ENCODE data around the gene MVD.

The MVD gene

DNA sequence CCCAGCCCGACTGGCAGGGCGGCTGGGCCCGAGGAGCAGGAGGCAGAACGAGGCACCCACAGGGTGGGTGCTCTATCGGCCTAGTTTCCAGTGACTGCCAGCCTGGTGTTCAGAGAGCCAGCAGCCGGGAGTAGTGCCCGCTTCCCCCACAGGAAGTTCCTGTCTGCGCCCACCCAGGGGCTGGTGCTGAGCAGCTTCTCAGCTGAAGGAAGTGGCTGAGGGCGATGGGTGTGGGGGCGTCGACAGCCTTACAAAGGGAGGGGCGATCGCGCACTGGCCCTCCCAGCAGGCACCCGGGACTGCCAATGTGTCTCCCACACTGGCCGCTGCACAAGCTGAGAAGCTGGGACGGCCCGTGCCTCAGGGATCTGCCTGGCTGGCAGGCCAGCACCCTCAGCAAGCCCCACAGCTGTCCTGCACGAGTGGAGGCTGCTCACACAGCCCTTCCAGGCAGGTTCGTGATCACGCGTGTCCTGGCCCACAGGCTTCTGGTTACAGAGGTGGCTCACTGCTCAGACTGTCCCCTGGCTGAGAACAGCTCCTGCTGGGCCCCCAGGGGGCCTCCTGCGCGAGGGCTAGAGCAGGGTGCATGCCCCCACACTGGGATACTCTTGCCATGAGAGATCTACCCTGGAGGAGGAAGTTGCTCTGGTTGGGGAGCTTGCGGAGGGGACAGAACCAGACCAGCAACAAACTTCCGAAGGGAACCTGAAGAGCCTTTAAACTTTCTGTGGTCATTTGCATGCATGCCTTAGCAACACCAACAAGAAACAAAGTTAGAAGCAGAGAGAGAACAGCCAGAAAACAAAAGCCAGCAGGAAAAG lies 40.8 kb upstream of the MVD start:
- intact Hi-C loops (cut with DNase I; ENCODE audit: low total_unique reads): no loop called here
- Histone ChIP-seq H3K4me1 (peaks cover 0 to 52% (median 35%) of the 10 kb centered on the region in 4 donors), H3K36me3 (peaks cover 7 to 45% (median 9%) of the 10 kb centered on the region in 3 donors), H3K27me3 (no peaks in the 10 kb centered on the region), H3K9me3 (no peaks in the 10 kb centered on the region), H3K4me3 (peak overlapping the region in 1 of 2 donors; percentile 8), H3K27ac (peak overlapping the region in 1 of 2 donors; percentile 16)
- DNase-seq: no peak
- TF ChIP-seq, protein P1, sequence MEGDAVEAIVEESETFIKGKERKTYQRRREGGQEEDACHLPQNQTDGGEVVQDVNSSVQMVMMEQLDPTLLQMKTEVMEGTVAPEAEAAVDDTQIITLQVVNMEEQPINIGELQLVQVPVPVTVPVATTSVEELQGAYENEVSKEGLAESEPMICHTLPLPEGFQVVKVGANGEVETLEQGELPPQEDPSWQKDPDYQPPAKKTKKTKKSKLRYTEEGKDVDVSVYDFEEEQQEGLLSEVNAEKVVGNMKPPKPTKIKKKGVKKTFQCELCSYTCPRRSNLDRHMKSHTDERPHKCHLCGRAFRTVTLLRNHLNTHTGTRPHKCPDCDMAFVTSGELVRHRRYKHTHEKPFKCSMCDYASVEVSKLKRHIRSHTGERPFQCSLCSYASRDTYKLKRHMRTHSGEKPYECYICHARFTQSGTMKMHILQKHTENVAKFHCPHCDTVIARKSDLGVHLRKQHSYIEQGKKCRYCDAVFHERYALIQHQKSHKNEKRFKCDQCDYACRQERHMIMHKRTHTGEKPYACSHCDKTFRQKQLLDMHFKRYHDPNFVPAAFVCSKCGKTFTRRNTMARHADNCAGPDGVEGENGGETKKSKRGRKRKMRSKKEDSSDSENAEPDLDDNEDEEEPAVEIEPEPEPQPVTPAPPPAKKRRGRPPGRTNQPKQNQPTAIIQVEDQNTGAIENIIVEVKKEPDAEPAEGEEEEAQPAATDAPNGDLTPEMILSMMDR (IDR thresholded peaks at IDR 0.05): no peak

DNA sequence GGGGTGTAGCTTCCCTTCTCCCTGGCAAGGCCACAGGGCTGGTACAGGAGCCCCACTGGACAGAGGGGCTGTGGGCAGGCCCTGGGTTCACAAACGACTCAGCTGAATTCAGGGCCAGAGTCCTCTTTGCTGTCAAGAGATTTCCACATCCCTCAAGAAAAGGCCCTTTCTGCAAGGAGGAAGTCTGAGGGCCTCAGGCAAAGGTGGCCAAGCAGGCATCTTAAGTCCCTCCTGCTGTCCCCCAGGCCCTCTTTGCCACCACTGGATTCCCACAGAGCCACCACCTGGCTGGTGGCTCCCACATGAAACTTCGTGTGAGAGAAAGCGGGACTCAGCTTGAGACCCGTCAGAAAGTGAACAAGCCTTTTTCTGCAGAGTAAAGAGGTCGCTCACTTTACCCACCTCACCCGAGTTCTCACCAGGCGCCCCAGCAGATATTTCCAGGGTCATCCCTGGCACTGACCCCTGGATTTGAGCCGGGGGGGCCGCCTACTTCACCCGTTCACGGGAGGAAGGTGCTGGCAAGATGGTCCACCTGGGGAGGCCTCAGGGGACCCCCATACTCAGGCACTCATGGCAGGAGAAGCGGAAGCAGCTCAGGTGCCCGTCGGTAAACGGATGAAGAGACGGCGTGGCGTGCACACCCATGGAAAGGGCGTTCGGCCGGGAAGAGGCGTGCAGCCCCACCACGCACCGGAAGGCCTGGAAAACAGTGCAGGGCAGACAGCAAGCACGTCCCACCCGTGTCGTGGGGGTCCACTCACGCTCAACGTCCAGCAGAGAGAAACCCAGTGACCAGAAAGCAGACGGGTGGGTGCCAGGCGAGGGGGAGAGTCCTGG lies 39.7 kb upstream of the MVD start:
- H3K27me3 ChIP-seq: no peaks in the 10 kb centered on the region
- H3K36me3 ChIP-seq: peaks cover 13 to 56% (median 20%) of the 10 kb centered on the region in 3 donors
- no peak overlapping the region for H3K27ac ChIP-seq
- H3K4me3 ChIP-seq: peak overlapping the region in 1 of 2 donors; percentile 8
- no peaks in the 10 kb centered on the region for H3K9me3 ChIP-seq
- intact Hi-C loops (cut with DNase I; ENCODE audit: low total_unique reads): no loop called here
- peaks cover 0 to 43% (median 31%) of the 10 kb centered on the region in 4 donors for H3K4me1 ChIP-seq
- TF ChIP-seq, protein P1 (IDR thresholded peaks at IDR 0.05): no peak
- no peak for DNase-seq

DNA sequence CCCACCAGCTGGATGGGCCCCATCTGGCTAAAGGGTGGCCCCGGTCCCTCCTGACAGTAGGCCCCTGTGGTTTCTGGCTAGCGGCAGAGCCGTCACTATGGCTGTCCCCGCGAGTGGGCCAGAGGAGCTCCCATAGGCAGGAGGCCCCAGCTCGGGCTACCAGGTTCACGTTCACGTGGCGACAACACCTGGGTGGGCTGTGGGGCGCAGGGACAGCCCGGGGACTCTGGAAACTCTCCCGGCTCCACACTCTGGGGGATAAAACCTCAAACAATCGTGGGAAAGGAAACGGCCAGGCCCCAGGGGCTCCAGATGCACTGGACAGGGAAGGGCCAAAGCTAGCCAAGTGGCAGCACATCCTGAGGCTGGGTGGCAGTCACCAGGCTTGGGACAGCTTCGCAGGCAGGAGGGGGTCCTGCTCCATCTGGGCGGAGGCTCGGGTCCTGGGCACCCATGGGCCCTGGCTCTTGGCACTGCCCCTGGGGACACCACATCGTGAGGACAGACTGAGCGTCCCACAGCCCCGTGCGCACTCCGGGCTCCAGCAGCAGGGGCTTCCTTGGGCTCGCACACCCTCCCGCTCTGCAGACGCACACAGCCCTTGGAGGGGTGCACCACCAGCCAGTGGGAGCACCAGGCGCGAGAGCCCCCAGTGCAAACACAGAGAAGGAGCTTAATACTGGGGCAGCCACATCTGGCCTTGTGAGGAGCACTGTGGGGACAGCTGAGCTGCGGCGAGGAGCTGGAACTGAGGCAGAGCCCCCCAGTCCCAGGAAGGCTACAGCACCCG lies 38.9 kb upstream of the MVD start:
- H3K4me1 ChIP-seq: peaks cover 0 to 35% (median 22%) of the 10 kb centered on the region in 4 donors
- H3K9me3 ChIP-seq: no peaks in the 10 kb centered on the region
- H3K27ac ChIP-seq: no peak overlapping the region
- H3K4me3 ChIP-seq: no peak overlapping the region
- H3K27me3 ChIP-seq: no peaks in the 10 kb centered on the region
- DNase-seq: no peak
- peaks cover 20 to 64% (median 28%) of the 10 kb centered on the region in 3 donors for H3K36me3 ChIP-seq
- TF ChIP-seq, protein P1 (IDR thresholded peaks at IDR 0.05): no peak
- intact Hi-C loops (cut with DNase I; ENCODE audit: low total_unique reads): no loop called here

- peak; percentile 92 for DNase-seq
- Histone ChIP-seq H3K27ac (no peak overlapping the region), H3K9me3 (no peaks in the 10 kb centered on the region), H3K27me3 (no peaks in the 10 kb centered on the region), H3K4me1 (peaks cover 0 to 33% (median 20%) of the 10 kb centered on the region in 4 donors), H3K4me3 (no peak overlapping the region), H3K36me3 (peaks cover 20 to 73% (median 32%) of the 10 kb centered on the region in 3 donors)
- intact Hi-C loops (cut with DNase I; ENCODE audit: low total_unique reads): no loop called here
- TF ChIP-seq, protein P1 (IDR thresholded peaks at IDR 0.05): no peak
Observed at GRCh38 chr16:88700636-88701482, 38.0 kb upstream of the MVD start.

All from tibial artery (tissue), 4 donors.